ENCODE results near the gene THOC6.

THOC6 gene

GRCh38 chr16:3004319-3004718 is 19.5 kb upstream of the THOC6 start:
- no peak for TF ChIP-seq CTCF (IDR thresholded peaks at IDR 0.05; ENCODE audit: low read depth, low read length)
- DNase-seq (ENCODE audit: extremely low read depth, low read depth): no peak

GRCh38 chr16:3004781-3005284 is 19.0 kb upstream of the THOC6 start:
- TF ChIP-seq CTCF (IDR thresholded peaks at IDR 0.05; ENCODE audit: low read depth, low read length): no peak
- no peak for DNase-seq (ENCODE audit: extremely low read depth, low read depth)

- TF ChIP-seq CTCF (IDR thresholded peaks at IDR 0.05; ENCODE audit: low read depth, low read length): no peak
- DNase-seq (ENCODE audit: extremely low read depth, low read depth): no peak
These were observed 16.5 kb upstream of the THOC6 start for GRCh38 chr16:3007059-3007956.

- DNase-seq (ENCODE audit: extremely low read depth, low read depth): no peak
- TF ChIP-seq CTCF (IDR thresholded peaks at IDR 0.05; ENCODE audit: low read depth, low read length): no peak
These were observed 15.7 kb upstream of the THOC6 start for GRCh38 chr16:3007957-3008689.

- DNase-seq (ENCODE audit: extremely low read depth, low read depth): no peak
- no peak for TF ChIP-seq CTCF (IDR thresholded peaks at IDR 0.05; ENCODE audit: low read depth, low read length)
These were observed 15.2 kb upstream of the THOC6 start for GRCh38 chr16:3008690-3009037.

- no peak for DNase-seq (ENCODE audit: extremely low read depth, low read depth)
These were observed 14.1 kb upstream of the THOC6 start for GRCh38 chr16:3009568-3010390.

More at GRCh38 chr16:3009568-3010390, 14.1 kb upstream of the THOC6 start:
- no peak for TF ChIP-seq CTCF (IDR thresholded peaks at IDR 0.05; ENCODE audit: low read depth, low read length)
